A673 (cell line): ENCODE measurements around the gene GRID1. TPM values are rescaled to one million over a fixed set of nuclear protein-coding genes. Genes with fewer than 3 reads are reported as not detected.

Source experiments
- BruUV-seq: library from RNA; stranded (reverse); fragments of 400-500 nt; replicated peaks from 2 replicates; lab custom pipeline; 2021; lab: Mats Ljungman, UMichigan
- CTCF ChIA-PET: fragments of 300-600 bp; sonication (Branson Sonifier 250); formaldehyde crosslinking; loops from one replicate; lab custom pipeline; 2022; ENCODE audit warnings: antibody characterized with exemption; lab: Charles Lee
- POLR2A ChIA-PET: fragments of 300-600 bp; sonication (Branson Sonifier 250); formaldehyde crosslinking; loops from one replicate; lab custom pipeline; 2022; ENCODE audit warnings: antibody characterized with exemption; ENCODE audit not compliant: low non-redundant PET; lab: Charles Lee
- DNase-seq: peaks from one replicate; pipeline ENCODE4 v3.0.0-alpha.2; 2015; ENCODE audit warnings: low spot score
- H3K27ac ChIP-seq: fragments of 200-600 bp; sonication (generic); 2 replicates; pipeline ENCODE4 v1.5.1; 2016; ENCODE audit warnings: mixed run types, low read depth, mild to moderate bottlenecking, mixed read lengths, antibody characterized with exemption, low read length; ENCODE audit not compliant: poor library complexity, severe bottlenecking
- H3K27me3 ChIP-seq: fragments of 200-600 bp; sonication (generic); replicated peaks from 2 replicates; pipeline ENCODE4 v1.6.1; 2017; ENCODE audit warnings: mixed run types, low read depth, mild to moderate bottlenecking, mixed read lengths, antibody characterized with exemption, low read length; ENCODE audit not compliant: insufficient read depth, poor library complexity
- H3K36me3 ChIP-seq: fragments of 200-600 bp; sonication (generic); 2 replicates; pipeline ENCODE4 v1.6.1; 2016; ENCODE audit warnings: mixed run types, mild to moderate bottlenecking, mixed read lengths, antibody characterized with exemption, low read length; ENCODE audit not compliant: insufficient read depth, poor library complexity, severe bottlenecking
- H3K4me1 ChIP-seq: fragments of 200-600 bp; sonication (generic); 2 replicates; pipeline ENCODE4 v1.6.1; 2017; ENCODE audit warnings: mixed run types, mild to moderate bottlenecking, mixed read lengths, antibody characterized with exemption, low read length; ENCODE audit not compliant: insufficient read depth, poor library complexity, severe bottlenecking
- H3K4me3 ChIP-seq: fragments of 200-600 bp; sonication (generic); 2 replicates; pipeline ENCODE4 v1.5.1; 2016; ENCODE audit warnings: low read depth, mixed run types, mild to moderate bottlenecking, mixed read lengths, low read length; ENCODE audit not compliant: poor library complexity, severe bottlenecking
- H3K9me3 ChIP-seq: fragments of 200-600 bp; sonication (generic); 2 replicates; pipeline ENCODE4 v1.6.1; 2016; ENCODE audit warnings: mixed run types, low read depth, mild to moderate bottlenecking, mixed read lengths, antibody characterized with exemption, low read length; ENCODE audit not compliant: poor library complexity, severe bottlenecking
- EZH2 ChIP-seq: fragments of 200-600 bp; sonication (generic); IDR thresholded peaks from 2 replicates; pipeline ENCODE4 v1.6.1; 2017; ENCODE audit warnings: borderline replicate concordance, low read depth, mild to moderate bottlenecking, mixed read lengths, antibody characterized with exemption, low read length; ENCODE audit not compliant: poor library complexity, severe bottlenecking
- intact Hi-C: fragments of 100-400 bp; cut with micrococcal nuclease; formaldehyde crosslinking; loops from one replicate; pipeline ENCODE4 v1.10.0; 2022; ENCODE audit not compliant: unreplicated experiment
- total RNA-seq: library from RNA; stranded (reverse); gene quantifications from 2 replicates; pipeline ENCODE4 v1.2.3, GENCODE V29; 2021
- TF ChIP-seq, protein P1 (sequence below): fragments of 300-800, 200-600 bp; sonication (generic); conservative IDR thresholded peaks from 2 replicates; pipeline ENCODE4 v1.5.1; 2017; ENCODE audit warnings: low read depth, mild to moderate bottlenecking, antibody characterized with exemption, low read length, moderate library complexity, mixed read lengths

Gene GRID1
- total RNA-seq, 1 experiment from 2014 or later, result not detected

DNA sequence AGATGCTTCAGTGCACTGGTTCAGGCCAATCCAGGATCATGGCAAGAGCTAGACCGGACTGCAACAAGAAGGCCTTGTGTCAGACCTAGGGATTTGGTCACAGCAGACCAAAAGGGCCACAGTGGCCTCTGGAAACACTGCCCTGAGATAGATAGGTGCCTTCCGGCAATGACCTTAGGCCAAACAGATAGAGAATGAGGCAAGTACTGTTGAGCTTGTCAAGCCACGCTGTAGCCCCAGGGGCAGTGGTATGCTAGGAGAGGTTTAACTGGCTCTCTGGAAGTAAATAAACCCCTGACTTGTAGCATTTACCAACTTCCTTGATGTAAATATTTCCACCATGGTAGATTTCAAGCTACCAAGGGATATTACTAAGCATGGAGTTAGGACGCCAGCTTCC lies 197.5 kb downstream of the GRID1 start:
- ChIA-PET CTCF (no interaction called here), POLR2A (no interaction called here)
- Histone ChIP-seq H3K4me1 (no peaks in the 10 kb centered on the region), H3K36me3 (no peaks in the 10 kb centered on the region), H3K27ac (no peak overlapping the region), H3K27me3 (no peaks in the 10 kb centered on the region), H3K9me3 (no peaks in the 10 kb centered on the region), H3K4me3 (no peak overlapping the region)
- intact Hi-C loops, result no loop called here
- DNase-seq, result no peak
- no peak for TF ChIP-seq EZH2
- TF ChIP-seq, protein P1, sequence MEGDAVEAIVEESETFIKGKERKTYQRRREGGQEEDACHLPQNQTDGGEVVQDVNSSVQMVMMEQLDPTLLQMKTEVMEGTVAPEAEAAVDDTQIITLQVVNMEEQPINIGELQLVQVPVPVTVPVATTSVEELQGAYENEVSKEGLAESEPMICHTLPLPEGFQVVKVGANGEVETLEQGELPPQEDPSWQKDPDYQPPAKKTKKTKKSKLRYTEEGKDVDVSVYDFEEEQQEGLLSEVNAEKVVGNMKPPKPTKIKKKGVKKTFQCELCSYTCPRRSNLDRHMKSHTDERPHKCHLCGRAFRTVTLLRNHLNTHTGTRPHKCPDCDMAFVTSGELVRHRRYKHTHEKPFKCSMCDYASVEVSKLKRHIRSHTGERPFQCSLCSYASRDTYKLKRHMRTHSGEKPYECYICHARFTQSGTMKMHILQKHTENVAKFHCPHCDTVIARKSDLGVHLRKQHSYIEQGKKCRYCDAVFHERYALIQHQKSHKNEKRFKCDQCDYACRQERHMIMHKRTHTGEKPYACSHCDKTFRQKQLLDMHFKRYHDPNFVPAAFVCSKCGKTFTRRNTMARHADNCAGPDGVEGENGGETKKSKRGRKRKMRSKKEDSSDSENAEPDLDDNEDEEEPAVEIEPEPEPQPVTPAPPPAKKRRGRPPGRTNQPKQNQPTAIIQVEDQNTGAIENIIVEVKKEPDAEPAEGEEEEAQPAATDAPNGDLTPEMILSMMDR, result no peak
- BruUV-seq, result no TSS peak

GRCh38 chr10:86168256-86168655 lies 198.3 kb downstream of the GRID1 start:
- Histone ChIP-seq H3K27ac (no peak overlapping the region), H3K9me3 (no peaks in the 10 kb centered on the region), H3K27me3 (no peaks in the 10 kb centered on the region), H3K36me3 (no peaks in the 10 kb centered on the region), H3K4me1 (no peaks in the 10 kb centered on the region), H3K4me3 (no peak overlapping the region)
- POLR2A ChIA-PET, result no interaction called here
- CTCF ChIA-PET, result no interaction called here
- no peak for TF ChIP-seq EZH2
- TF ChIP-seq, protein P1, result no peak
- no peak for DNase-seq
- no TSS peak for BruUV-seq
- intact Hi-C loops, result no loop called here

GRCh38 chr10:86167762-86168128 lies 198.8 kb downstream of the GRID1 start:
- no TSS peak for BruUV-seq
- H3K27me3 ChIP-seq, result no peaks in the 10 kb centered on the region
- H3K36me3 ChIP-seq, result no peaks in the 10 kb centered on the region
- H3K27ac ChIP-seq, result no peak overlapping the region
- H3K4me1 ChIP-seq, result no peaks in the 10 kb centered on the region
- ChIA-PET CTCF (no interaction called here), POLR2A (no interaction called here)
- DNase-seq, result no peak
- H3K9me3 ChIP-seq, result no peaks in the 10 kb centered on the region
- TF ChIP-seq, protein P1, result no peak
- TF ChIP-seq EZH2, result no peak
- no peak overlapping the region for H3K4me3 ChIP-seq
- intact Hi-C loops, result no loop called here
